Astrocyte of the cerebellum (primary cell): ENCODE data around the gene STKLD1.

Source experiments
- DNase-seq: peaks from one replicate; pipeline ENCODE4 v3.0.0-alpha.2; 2011; ENCODE audit warnings: low read depth
- H3K4me3 ChIP-seq: 2 replicates; pipeline ENCODE4 v1.5.1; 2011; ENCODE audit warnings: mild to moderate bottlenecking, low read depth, low read length, moderate library complexity
- in situ Hi-C: cut with HindIII; loops from 2 replicates; pipeline ENCODE4 v1.10.0; 2017; ENCODE audit warnings: low sequenced_read_pairs
- TF ChIP-seq, protein P1 (sequence below): IDR thresholded peaks from 2 replicates; pipeline ENCODE4 v1.5.1; 2012; ENCODE audit warnings: low read length, low read depth, moderate library complexity, mild to moderate bottlenecking; ENCODE audit errors: missing control alignments

Gene STKLD1

DNA sequence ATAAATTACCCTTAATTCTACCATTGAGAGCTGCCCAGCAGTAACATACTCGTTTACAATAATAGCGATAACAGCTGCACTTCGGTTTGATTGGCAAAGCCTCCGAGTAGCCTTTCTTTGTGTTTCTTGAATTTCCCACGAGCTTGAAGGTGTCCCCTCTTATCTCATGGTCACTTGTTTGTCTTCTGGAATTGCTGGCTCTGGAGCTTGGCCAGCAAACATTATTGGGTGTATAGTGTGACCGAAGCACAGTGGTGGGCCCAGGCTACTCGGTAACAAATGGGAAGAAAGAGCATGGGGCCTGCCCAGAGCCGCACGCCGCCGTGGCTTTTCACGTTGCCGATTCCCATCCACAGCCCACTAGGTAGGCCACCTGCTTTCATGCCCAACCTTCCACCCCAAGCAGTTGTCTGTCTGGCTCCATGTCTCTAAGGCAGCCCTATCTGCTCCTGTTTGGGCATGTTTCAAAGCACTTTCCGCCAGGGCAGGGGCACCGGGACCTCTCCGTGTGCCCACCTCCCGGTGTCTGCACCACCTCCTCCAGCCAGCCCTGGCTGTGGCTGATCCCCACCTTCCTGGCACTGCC lies 8.7 kb downstream of the STKLD1 start:
- DNase-seq = no peak
- in situ Hi-C loops = no loop called here
- TF ChIP-seq, protein P1, sequence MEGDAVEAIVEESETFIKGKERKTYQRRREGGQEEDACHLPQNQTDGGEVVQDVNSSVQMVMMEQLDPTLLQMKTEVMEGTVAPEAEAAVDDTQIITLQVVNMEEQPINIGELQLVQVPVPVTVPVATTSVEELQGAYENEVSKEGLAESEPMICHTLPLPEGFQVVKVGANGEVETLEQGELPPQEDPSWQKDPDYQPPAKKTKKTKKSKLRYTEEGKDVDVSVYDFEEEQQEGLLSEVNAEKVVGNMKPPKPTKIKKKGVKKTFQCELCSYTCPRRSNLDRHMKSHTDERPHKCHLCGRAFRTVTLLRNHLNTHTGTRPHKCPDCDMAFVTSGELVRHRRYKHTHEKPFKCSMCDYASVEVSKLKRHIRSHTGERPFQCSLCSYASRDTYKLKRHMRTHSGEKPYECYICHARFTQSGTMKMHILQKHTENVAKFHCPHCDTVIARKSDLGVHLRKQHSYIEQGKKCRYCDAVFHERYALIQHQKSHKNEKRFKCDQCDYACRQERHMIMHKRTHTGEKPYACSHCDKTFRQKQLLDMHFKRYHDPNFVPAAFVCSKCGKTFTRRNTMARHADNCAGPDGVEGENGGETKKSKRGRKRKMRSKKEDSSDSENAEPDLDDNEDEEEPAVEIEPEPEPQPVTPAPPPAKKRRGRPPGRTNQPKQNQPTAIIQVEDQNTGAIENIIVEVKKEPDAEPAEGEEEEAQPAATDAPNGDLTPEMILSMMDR = no peak
- no peak overlapping the region for H3K4me3 ChIP-seq

DNA sequence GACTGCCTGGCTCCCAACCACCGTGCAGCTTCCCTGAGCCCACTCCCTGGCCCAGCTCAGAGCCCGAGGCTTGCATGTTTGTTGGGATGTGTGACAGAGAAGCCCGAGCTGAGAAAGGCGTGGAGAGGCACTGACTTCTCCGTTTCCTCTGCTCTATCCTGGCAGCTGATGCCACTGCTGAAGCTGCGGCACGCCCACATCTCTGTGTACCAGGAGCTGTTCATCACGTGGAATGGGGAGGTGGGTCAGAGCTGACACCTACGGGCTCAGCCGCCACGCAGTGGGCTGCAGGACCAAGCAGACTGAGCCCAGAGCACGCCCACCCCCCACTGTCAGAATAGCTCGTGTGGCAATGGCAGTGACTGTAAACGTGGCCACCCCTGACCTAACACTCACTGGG lies 9.3 kb downstream of the STKLD1 start:
- TF ChIP-seq, protein P1 = no peak
- no peak for DNase-seq
- H3K4me3 ChIP-seq = no peak overlapping the region
- in situ Hi-C loops = no loop called here

DNA sequence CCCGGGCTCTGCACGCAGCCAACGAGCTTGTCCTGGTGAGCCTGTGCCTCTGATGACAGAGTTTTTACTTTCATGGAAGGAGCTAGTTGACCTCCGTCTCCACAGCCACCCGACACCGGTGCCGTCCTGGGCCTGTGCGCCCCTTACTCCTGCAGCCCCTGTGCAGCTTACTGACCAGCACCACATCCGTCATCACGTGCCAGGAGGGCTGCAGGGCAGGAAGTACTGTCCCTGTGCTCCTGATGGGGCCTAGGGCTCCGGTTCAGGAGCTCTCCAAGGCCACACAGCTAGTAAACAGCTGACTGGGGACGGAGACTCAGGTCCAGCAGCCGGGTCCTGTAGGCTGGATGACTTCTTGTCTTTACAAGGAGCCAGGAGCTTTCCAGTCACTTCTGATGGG lies 10.2 kb downstream of the STKLD1 start:
- no peak overlapping the region for H3K4me3 ChIP-seq
- TF ChIP-seq, protein P1 = no peak
- in situ Hi-C loops = no loop called here
- no peak for DNase-seq

DNA sequence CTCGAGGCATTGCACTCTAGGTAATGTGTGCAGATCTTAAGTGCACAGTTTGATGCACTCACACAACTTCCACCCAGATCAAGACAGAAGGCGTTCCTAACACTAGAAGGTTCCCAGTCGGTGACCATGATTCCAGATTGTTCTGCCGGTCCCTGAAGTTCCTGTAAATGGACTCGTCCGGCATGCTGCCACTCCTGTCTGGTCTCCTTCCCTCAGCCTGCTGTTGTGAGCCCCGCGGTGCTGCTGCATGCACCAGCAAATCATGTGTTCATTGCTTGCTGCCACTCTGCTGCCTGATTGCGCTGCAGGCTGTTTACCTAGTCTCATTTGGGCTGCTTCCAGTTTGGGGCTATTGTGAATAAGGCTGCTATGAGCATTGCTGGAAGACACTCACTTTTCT lies 11.5 kb downstream of the STKLD1 start:
- no peak overlapping the region for H3K4me3 ChIP-seq
- no peak for DNase-seq
- TF ChIP-seq, protein P1 = no peak
- in situ Hi-C loops = no loop called here

DNA sequence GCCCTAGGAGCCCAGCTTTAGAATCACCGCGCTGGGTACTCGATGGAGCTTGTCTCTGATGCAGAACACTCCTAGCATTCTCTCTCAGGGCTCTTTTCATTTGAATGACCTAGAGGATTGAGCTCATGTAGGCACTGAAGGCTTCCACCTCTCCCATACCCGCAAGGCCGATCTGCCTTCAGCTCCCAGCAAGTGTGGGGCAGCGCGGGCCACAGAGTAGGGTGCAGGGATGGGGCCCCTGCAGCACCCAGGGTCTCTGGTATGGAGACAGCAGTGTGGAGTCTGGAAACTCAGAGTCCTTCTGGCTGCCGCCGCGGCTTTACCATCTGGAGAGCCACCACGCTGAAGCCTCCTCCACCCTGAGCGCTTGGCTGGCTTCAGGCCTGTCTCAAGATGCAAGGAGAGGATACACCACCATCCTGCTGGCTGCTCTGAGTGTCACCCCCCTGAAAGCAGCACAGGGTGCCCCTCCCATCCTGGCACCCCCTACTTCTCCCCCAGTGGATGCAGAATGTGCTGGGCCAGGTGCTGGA lies 12.9 kb downstream of the STKLD1 start:
- in situ Hi-C loops = no loop called here
- H3K4me3 ChIP-seq = no peak overlapping the region
- TF ChIP-seq, protein P1 = no peak
- no peak for DNase-seq

DNA sequence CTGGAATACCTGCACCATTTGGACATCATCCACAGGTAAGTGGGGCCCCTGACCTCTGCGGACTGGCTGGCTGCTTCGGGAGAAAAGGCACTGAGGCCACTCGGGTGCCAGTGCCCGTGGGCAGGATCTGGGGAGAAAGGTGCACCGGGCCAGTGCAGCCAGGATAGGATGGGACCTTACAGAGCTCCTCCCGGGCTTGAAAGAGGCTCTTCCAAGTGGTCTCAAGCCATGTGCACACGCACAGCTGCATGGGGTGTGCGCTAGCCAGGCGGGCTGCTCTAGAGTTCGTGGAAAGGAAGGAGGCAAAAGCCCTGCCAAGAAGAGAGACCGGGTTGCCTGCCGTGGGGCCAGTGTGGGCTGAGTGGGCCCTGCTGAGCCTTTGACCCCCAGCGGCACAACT lies 13.4 kb downstream of the STKLD1 start:
- in situ Hi-C loops = no loop called here
- TF ChIP-seq, protein P1 = no peak
- no peak for DNase-seq
- H3K4me3 ChIP-seq = no peak overlapping the region
